ENCODE results near the gene ZBTB20.
A peak's percentile ranks its signal among the peaks of the same experiment; 100 is the strongest.

The ZBTB20 gene

DNA sequence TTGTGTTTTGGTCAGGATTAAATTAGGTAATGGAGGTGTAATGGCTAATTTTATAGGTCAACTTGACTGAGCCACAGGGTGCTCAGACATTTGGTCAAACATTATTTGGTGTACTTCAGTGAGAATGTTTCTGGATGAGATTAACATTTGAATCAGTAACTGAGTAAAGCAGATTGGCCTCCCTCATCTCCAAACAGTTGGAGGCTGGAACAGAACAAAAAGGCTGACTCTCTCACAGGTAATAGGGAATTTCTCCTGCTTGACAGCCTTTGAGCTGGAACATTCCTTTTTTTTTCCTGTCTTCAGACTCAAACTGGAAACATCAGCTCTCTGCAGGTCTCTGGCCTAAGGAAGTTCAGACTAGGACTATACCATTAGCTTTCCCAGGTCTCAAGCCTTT lies 280.7 kb downstream of the ZBTB20 start:
- no peak for DNase-seq

DNA sequence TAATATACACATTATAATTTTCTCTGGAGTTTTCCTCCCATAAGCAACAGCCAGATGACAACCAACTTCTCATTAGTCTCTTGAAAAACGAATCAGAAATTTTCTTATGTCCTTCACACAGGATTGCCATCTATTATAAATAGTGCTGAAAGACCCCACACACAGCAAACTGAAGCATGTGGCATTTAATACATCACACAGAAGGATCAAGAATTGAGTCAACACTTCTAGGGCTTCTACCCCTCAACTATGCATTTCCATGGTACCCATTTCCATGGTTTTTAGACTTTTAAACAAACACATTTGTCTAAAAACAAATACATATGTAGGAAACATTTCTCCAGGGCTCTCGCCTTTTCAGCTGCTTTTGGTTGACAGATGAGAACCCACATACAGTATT lies 282.1 kb downstream of the ZBTB20 start:
- no peak for DNase-seq

DNA sequence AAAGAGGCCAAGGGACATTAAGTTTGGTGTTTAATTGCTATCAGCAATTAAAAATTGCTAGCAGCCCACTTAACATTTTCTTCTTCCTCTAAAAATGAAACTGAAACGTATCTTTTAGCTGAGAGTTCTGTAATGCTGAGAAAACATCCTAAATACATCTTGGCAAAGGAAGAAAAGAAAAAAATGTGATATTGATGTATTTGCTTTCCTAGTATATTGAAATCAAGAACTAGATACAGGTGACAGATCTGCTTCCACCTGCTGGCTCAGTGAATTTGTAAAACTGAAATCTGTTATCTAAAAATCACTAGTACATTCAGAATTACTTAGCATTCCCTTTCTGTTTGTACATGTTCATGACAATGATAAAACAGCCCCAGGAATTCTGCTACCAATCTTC lies 283.2 kb downstream of the ZBTB20 start:
- DNase-seq = no peak

DNA sequence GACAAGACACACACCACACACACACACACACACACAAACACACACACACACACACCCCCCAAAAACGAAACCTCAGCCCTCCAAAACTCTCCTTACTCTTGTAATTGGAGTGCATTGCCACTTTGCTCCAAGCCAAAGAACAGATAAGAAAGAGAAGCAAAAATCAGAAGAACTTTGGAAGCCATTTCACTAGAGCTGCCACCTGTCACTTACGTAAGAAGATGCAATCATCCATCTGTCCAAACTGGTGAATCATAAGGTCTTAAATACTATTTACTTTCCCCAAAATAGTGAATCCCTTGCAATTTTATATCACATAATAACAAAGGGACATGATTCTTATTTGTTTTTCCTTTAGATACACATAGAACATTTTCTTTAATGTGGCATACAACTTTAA lies 285.4 kb downstream of the ZBTB20 start:
- DNase-seq = no peak

DNA sequence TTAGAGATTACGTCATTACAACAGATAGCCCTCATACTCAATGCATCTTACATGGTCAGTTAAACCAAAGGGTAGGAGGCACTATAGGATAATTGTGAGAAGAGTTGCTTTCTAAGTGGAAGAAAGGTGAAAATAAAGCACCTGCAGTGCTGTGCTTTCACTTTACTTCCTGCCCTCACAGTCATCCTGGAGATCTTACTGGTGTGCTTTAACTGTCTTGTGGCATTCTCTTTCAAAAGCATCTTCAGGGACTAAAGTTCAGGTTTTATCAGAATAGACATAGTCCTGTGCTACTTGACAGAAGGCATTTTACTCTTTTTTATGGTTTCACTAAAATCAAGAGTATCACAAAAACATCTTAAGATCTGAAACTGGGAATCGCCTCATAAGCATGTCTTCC lies 286.6 kb downstream of the ZBTB20 start:
- no peak for DNase-seq

DNA sequence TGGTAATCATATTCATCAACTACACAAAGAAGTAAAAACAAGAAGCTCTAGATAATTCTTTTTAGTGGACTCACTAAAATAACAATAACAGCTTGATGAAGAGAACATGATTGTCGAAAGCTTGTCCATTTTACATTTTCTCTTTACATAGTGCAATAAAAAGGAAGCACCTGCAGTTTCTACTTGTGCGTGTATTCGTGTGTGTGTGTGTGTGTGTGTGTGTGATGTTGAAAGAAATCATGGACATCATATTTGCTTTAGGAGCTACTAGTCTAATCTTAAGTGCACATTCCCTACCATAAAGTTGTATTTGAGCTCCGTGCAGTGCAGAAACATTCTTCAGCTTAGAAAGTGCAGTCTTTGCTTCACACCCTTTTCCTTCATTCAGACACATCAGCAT lies 288.8 kb downstream of the ZBTB20 start:
- DNase-seq = no peak

DNA sequence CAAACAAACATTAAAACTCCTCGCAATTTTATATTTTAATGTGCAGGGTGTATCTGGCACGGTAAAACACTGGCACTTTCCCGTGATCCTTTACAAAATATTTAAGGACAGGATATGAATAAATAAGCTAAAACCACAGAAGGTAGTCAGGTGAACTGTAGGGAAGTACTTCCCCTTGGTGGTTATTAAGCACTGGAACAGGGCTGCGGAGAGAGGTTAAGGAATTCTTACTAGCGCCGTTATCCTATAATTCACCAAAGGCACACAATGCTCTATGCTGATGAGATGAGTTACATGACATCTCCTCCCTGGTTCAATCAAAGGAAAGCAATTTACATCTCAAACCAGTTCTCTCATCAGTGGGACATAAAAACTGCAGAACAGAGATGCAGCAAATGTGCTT lies 289.8 kb downstream of the ZBTB20 start:
- no peak for DNase-seq

DNA sequence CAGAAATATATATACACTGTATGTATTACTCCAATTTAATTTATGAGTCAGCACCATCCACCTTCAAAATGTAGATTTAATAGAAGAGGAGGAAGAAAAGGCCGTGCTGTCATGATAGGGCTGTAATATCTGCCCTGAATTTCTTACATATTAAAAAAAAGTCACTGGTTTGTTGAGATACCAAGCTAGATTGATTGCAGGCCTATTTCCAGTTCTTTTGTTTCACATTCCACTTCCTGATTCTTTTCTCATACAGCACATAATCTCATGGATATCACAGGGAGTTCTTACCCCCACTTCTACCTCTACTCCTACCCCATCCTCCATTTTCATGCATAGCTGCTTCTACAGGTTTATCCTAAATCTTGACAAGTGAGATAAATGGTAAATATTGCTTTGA lies 290.3 kb downstream of the ZBTB20 start:
- no peak for DNase-seq

DNA sequence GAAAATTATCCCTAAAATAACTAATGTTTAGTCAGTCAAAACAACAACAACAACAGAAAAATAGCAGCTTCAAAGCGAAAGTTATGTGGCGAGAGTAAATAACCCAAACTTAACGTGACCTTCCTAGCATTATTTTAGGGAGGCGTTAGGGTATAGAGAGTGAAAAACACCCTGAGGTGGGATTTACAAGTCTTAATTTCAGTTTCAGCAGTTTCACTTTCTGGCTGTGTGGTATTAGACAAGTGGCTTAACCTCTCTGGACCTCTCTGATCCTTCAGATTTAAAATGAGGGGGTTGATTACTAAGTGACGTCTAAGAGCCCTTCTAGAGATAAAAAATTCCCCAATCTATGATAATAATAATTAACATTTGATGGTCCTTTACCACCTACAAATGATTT lies 291.2 kb downstream of the ZBTB20 start:
- no peak for DNase-seq

DNA sequence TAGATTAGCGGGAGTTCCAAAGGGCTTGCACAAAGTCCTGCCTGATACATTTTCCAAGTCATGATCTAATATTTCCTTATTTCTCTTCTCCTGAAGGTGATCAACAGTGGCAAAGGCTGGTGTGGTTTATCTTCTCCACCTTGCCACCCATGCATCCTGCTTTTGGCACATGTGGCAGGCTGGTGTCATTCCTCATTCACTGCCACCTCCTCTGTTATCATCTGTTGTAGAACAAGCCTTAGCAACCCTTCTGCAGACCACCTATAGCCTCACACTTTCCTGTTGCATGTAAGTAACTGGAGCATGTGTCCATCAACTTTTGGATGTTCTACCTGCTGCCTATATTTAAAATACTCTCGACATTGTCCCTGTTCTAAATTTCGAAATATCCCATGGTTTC lies 294.1 kb downstream of the ZBTB20 start:
- no peak for DNase-seq

DNA sequence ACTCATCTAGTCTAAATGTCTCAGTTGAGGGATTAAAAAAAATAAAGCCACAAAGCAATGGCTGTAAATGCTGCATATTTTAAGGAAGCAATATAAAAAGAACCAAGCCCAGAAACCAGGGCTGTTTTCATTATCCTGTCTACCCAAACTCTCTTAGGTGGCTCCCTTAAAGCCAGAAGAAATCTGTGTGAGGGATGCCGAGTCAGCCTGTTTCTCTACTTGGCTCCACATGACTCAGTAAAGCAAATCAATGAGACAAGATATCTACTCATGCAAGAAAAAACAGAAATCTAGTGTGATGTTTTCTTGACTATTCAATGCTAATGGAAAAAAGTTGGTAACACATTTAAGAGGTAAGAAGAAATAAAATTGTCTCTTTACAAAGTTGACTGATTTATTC lies 296.2 kb downstream of the ZBTB20 start:
- DNase-seq = no peak

DNA sequence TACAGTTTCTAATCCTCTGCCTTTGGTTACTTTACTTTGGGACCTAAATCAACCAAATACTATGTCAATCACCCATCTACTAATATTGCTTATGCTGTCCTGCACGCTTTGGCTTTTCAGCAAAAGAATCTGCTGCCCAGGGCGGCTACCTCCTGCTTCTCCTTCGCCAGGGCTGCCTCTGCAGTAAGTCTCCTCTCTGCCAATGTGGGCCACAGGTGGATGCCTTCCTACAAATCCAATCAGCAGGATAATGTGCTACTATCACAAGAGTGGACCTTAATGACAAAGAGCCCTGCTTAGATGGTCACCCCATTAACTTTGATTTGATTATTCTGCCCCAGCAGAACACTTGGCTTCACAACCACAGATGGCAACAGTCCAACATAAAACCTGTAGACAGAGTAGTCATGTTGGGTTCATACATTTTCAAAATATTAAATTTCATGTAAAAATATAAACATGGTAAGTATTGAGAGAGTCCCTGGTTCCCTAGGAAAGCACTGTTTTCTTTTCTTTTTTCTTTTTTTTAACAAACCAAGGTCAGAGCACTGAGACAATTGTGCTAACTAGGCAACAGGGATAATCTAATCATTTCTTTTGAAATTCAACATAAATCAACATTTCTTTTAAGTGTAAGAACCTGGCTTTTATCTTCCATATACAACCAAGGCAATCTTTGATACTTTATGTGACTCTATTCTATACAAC lies 298.3 kb downstream of the ZBTB20 start:
- peak; percentile 60 for DNase-seq

DNA sequence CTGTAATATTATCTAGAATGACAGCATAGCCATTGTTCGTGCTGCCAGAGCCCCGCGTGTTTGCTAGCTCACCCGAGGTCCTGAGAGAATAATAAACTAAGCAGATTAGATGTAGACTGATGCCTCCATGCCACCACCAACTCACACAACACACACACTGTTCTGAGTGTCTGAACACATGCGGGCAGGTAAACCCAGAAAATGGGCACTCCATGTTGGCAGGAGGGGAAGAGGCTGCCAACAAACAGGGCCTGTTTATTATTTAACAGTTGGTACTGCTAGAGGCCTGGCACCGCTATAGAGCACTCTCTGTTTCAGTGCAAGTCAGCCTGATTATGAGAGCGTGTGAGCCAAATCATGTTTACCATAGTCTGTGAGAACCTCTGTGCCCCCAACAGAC lies 299.0 kb downstream of the ZBTB20 start:
- DNase-seq = peak; percentile 13

DNA sequence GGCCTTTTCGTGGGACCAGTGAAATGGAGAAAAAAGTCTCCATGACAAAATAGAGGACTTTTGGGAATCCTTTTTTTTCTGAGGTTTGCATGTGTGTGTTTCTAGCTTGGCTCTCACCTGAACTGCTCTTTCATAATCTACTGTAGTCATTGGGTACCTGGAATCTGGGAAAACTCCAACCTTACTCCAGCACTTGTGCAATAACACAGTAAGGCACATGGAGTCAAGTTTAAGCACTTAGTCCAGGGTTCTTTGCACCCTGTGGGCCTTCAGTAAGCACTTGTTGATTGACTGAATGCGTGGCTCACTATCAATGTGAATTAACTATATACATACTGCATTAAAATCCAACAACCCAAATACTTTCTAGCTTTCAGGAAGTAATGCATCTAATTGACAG lies 299.5 kb downstream of the ZBTB20 start:
- no peak for DNase-seq

DNA sequence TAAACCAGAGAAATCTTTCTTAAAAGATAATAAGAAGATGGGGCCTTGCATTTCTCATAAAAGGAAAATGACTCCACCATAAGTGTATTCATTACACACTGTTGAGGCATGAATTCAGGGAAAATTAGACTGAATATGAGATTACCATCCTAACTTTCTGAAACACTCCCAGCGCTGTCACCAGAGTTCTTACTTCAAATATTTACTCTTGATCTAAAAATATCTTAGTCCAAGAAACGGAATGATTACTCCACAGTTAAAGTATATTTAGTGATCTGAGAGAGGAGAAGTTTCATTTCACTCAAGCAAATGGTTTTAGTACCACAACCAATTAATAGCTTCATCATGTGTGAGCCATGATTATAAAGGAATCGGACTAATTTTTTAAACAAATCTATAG lies 300.3 kb downstream of the ZBTB20 start:
- no peak for DNase-seq

DNA sequence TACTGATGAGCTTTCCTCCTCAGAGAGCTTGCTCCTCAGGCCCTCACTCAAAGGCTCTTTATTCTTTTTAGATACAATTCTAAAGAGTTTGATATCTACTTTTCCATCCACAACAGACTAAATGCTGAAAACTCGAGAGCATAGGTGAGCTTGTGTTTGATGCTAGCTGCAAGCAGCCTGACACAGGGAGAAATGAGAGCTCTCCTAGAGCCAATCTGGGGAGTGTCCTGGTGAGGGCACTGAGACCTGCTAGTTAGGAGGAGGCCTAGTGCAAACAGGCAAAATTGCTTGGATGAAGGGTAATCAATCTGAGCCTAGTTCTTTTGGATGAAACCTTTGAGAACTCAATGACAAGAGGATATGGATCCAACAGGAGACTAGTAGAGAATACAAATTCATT lies 300.8 kb downstream of the ZBTB20 start:
- peak; percentile 45 for DNase-seq

DNA sequence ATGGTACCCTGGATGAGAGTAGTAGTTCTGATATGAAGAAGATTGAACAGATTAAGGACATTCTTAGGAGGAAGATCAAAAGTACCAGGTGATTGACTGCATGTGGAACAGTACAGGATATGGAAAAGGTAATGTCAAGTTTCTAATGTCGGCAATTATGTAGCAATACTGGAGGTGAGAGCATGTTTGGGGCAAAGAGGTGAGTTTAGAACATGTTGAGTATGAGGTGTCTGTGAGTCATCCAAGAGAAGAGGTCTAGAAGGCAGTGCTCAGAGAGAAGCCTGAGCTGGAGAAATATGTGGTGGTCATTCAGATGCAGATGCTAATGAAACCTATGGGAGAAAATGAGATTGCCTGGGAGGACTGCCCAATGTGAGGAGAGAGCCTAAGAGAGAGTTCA lies 305.6 kb downstream of the ZBTB20 start:
- no peak for DNase-seq

DNA sequence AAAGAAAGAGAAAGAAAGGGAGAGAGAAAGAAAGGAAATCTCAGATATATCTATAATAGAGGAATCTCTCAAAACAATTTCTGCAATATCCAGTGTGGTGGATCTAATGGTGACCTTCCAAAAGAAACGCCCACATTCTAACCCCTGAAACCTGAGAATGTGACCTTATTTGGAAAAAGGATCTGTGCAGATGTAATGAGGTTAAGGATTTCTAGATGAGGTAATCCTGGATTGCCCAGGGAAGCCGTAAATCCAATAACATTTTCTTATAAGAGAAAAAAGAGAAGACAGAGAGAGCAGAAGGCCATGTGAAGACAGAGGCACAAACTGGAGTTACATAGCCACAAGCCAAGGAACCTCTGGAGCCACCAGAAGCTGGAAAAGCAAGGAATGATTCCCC lies 307.6 kb downstream of the ZBTB20 start:
- DNase-seq = no peak

DNA sequence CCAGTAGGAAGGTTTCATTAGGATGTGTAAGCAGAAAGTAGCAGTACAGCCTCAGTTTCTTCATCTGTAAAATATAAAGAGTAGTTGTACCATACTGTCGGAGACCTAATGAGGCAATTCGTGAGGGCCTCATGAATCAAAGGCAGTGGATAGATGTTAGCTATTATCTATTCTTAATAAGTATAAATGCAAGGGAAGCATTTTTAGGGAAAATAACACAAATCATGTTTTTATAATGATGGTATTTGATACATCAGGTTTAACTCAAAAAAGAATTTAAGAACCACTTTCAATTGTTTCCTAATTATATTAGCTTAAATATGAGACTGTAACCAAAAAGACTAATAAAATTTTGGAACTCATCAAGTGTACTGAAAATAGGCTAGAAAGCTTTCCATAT lies 309.1 kb downstream of the ZBTB20 start:
- no peak for DNase-seq

DNA sequence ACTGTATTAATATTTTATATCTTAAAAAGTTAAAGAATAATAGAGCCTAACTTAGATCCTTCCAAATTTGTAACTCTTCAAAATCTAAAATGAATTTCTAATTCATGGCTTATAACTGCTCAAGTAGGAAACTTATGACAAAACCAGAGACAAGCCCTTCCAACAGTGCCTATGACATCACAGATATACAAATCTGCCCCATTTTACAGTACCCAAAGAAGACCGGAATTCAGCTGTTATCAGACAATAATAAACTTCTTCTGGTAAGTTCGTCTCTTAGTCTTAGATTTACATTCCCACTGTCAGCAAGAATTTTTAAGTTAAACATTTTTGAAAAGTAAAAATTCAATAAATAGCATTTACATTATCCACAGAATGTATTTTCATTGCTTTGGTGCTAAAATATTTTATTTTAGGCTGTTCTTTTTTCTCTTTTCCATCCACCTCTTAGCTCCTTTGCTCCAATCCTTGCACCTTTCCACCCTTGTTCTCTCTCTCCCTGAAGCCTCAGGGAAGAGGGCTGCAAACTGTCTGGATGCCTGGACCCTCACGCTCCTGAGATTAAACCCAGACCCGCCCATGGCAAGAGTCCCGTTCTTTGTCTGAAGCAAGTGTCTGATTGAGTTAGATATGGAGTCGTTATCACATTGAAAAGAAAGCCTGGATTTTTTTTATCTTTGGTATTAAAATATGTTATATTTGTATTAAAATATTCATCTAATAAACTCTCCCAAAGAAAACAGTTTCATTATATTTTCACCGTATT lies 312.7 kb downstream of the ZBTB20 start:
- no peak for DNase-seq

DNA sequence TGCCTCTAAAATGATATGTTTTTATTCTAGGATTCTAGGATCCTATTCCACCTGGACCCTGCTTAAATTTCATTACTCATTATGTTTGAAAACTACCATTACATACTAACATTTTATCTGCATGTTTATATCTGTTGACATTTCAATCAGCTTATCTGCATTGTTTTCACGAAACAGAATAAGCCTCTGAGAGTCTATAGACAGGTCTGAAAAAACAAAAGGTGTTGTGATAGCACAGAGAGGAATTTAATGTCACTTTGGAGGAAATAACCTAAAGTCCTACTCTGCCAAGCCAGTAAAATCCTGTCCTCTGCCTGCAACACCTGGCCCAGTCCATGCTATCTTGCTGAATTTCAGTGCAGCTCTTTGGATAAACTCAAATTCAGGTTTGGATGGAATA lies 315.2 kb downstream of the ZBTB20 start:
- DNase-seq = no peak

DNA sequence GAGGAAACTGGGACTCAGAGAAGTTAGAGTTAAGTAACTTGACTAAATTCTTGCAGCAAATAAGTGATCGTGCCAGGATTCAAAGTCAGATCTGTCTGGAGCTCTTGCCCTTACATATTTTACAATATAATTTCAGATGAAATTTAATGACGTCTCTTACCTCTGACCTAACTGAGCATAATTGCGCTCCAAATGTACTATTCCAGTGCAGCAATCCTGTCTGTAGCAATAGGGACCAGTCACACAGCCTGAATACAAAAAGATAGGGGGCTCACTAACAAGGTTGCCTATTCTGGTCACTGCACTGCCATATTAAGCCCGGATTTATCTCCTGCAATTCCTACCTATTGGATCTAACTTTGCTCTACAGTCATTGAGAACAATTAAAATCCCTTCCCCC lies 316.4 kb downstream of the ZBTB20 start:
- DNase-seq = no peak

DNA sequence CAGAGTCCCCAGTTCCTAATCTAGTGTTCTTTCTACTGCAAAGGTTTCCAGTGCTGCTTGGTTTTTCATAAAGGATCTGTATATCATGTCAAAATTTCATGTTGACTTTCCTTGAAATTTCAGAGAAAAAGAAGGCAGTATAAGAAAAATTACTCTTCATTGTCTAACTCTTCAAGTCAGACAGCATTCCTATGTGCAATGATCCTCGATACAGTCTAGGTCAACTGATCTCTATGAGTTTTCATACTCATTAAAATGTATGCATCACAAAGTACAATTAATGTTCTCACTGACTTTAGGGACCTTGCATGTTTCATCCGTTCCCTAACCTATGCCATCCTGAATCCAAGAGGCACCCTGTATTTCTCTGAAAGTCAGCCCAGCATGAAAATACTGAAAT lies 317.3 kb downstream of the ZBTB20 start:
- no peak for DNase-seq

DNA sequence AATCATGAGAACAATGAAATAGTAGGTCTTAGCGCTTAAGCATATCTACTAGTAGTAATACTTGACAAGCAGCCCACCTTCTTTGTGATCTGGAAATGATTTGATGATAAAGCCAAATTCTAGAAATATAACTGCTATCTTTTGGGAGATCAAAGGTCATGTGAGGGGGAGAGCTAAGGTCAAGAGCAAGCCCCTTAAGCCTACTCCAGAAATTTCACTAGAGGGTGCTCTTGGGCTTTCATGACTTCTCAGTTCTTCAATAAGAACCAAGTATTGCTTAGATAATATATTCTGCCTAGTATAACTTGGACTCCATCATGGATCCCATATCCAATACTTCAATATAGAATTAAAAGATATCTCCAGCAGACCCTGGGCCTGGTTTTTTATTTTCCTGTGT lies 319.6 kb downstream of the ZBTB20 start:
- DNase-seq = peak; percentile 62

DNA sequence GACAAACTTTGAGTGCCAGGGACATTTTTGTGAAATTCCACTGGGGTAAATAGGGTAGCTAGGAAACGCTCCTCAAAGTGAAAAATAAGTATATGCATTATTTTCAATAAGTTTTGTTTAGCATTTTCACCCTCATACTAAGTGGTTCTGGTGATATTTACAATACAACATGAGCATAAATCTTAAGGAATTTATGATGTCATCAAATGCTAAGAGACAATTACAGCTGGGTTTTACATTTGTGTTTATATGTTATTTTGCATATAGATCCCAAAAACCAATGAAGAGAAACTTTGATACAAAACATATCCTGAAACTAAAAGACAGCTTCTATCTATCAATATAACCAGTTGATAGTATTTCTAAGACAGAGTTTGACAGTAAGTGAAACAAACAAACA lies 323.1 kb downstream of the ZBTB20 start:
- no peak for DNase-seq

Measured in COR-L47 (cell line).